ENCODE data around the gene TSEN15.

Gene TSEN15

GRCh38 chr1:184016169-184016568 lies 35.4 kb upstream of the TSEN15 start:
- no peak for TF ChIP-seq CTCF (IDR thresholded peaks at IDR 0.05; ENCODE audit: low read depth, low read length)
- no peak for DNase-seq (ENCODE audit: extremely low read depth, low read depth)

GRCh38 chr1:184017306-184017705 lies 34.2 kb upstream of the TSEN15 start:
- no peak for TF ChIP-seq CTCF (IDR thresholded peaks at IDR 0.05; ENCODE audit: low read depth, low read length)
- no peak for DNase-seq (ENCODE audit: extremely low read depth, low read depth)

- no peak for TF ChIP-seq CTCF (IDR thresholded peaks at IDR 0.05; ENCODE audit: low read depth, low read length)
- DNase-seq (ENCODE audit: extremely low read depth, low read depth), result no peak
Observed at GRCh38 chr1:184018622-184019021, 32.9 kb upstream of the TSEN15 start.

- no peak for DNase-seq (ENCODE audit: extremely low read depth, low read depth)
- TF ChIP-seq CTCF (IDR thresholded peaks at IDR 0.05; ENCODE audit: low read depth, low read length), result no peak
Observed at GRCh38 chr1:184019069-184019468, 32.5 kb upstream of the TSEN15 start.

- DNase-seq (ENCODE audit: extremely low read depth, low read depth), result no peak
- no peak for TF ChIP-seq CTCF (IDR thresholded peaks at IDR 0.05; ENCODE audit: low read depth, low read length)
Observed at GRCh38 chr1:184019506-184019905, 32.0 kb upstream of the TSEN15 start.

GRCh38 chr1:184020328-184020727 lies 31.2 kb upstream of the TSEN15 start:
- no peak for TF ChIP-seq CTCF (IDR thresholded peaks at IDR 0.05; ENCODE audit: low read depth, low read length)
- DNase-seq (ENCODE audit: extremely low read depth, low read depth), result no peak

- DNase-seq (ENCODE audit: extremely low read depth, low read depth), result no peak
- TF ChIP-seq CTCF (IDR thresholded peaks at IDR 0.05; ENCODE audit: low read depth, low read length), result no peak
Observed at GRCh38 chr1:184020855-184021254, 30.7 kb upstream of the TSEN15 start.

Data from AG09319 (cell line).